GM19397 (cell line): Measurements from ENCODE around the gene AGO3.
"Not testable (repeated sequence)": the region's sequence is repeated elsewhere in the genome, so short reads cannot be mapped to it uniquely, and the experiment has no call there.

Source experiments
- ATAC-seq: cut with Tn5 transposase; IDR thresholded peaks from one replicate; pipeline ENCODE4 v1.9.1; 2021; ENCODE audit warnings: mild to moderate bottlenecking, moderate library complexity; ENCODE audit not compliant: unreplicated experiment

The AGO3 gene

GRCh38 chr1:35930593-35931445 lies at the start of gene AGO3:
AGO3 (plus strand) TSS chr1:35931105; CDS start chr1:35931427, 322 bp downstream.
- peak; percentile 88 for ATAC-seq

DNA sequence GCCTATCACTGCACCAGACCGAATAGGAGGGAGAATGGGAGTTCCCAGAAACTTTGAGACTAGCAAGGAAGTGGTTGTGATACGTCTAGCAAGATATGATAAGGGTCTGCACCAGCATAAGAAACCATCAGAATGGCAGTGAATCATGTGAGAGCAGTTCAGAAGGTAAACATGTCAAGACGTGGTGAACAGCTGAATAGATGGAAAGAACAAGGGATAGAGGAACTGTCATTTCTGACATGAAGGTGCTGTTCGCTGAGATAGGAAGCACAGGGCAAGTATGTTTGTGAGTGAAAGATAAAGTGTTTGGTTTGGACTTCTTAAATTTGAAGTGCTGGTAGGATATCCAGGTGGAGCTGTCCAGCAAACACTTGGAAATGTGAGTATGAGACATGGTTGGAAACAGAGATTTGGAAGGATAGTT lies 49.0 kb upstream of the AGO3 start:
- no peak for ATAC-seq

DNA sequence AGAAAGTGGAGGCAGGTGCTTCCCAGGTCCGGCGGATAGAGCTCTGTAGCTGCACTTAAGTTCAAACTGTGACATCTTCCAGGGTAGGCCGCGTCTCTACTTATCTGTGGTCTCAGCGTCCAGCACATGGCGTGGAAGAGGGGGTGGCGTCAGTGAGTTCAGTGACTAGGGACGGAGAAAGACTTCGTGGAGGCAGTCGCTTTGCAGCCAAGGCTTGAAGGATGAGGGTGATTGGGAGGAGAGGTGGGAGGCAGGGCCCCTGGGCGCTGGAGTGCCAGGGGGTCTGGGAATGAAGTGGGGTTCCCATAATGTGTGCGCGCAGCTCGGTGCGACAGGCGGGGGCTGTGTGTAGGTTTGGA lies 48.3 kb upstream of the AGO3 start:
- no peak for ATAC-seq

DNA sequence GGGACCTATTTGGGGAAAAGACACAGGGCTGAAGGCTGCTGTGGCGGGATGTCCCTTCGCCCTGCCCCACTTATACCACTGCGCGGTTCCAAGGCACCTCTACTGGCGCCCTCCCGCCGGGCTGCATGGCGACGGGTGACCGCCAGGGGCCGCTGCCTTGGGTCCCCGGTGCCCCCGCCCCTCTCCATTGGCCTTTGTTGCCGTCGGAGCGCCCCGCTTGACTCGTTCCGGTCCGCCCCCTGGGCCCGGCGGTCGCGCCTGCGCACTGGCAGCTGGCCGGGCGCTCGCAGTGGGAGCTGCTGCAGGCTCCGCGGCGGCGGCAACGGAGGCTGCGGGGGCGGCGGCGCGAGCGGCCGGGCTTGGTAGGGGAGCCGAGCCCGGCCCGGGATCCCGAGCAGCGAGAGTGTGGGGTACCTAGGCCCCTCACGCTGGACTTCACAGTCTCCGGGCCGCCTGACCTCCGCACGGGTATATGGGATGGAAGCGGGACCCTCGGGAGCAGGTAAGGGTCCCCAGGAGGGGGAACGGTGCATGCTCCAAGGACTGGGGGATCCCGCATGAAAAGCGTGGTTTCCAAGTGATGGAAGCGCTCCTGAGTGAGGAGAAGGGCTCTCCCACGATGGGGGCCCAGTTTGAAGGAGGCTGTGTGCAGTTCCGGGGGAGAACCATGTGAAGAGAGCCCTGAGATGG lies 47.8 kb upstream of the AGO3 start, which contains the start of gene AGO1:
TSS of gene AGO1 (plus strand) at position 265 of the 690 bp plus-strand sequence. CDS start at position 478, 213 bp downstream.
- ATAC-seq: peak; percentile 91

- no peak for ATAC-seq
Observed at GRCh38 chr1:35883635-35884101, 47.2 kb upstream of the AGO3 start.

GRCh38 chr1:35884934-35885333 lies 46.0 kb upstream of the AGO3 start:
- no peak for ATAC-seq

- ATAC-seq: no peak
Observed at GRCh38 chr1:35885961-35886558, 44.8 kb upstream of the AGO3 start.

DNA sequence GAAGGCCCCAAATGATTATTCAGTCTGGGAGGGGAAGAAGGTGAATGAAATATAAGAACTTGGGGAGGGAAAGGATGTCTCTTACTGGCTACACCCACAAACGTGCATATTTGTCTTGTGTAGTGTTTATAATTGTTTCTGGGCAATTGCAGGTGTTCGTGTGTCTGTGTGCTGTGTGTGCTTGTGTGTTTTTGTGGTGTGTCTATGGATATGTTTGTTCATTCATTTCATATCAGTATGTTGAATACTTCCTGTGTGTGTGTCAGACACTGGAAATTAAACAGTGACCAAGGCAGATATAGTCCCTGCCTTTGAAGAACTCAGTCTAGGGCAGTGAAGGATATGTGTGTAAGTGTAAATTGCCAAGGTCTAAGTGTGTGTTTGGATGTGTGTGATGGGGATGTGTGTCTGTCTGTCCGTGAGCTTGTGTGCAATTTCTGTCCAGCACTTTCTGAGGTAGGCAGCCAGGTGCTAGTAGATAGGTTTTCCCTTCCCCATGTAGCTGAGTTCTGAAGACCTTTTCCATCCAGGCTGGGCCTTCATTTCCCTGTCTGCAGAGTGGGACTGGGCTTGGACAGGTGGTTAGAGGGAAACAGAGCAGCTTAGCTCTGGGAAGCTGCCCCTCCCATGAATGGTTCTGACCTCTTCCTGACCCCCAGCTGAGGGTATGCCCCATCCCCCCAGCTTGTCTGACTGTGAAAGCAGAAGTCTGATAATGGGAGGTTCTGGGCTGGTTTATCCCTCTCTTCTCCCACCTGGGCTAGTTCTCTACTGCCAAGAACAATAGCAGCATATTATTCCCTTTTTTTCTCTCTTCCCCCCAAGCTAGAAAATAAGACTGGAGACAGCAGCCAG lies 44.1 kb upstream of the AGO3 start:
- ATAC-seq: no peak

DNA sequence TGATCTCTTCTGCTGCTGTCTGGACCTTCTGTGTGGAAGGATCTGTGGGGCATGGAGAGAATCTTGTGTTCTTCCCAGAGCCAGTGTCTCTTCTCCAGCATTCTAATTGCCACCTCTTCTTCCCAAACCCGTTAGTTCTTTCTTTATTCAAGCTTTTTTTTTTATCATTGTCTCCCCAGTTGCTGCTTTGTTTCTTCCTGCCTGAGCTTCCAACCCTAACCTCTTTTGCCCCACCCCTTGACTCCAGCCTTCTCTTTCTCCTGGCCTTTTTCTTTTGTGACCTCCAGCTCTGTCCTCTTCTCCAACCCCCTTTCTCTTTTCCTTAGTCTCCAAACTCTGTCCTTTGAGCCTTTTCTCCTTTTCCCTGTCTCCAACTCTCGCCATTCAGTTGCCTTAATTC lies 43.4 kb upstream of the AGO3 start:
- ATAC-seq: no peak

DNA sequence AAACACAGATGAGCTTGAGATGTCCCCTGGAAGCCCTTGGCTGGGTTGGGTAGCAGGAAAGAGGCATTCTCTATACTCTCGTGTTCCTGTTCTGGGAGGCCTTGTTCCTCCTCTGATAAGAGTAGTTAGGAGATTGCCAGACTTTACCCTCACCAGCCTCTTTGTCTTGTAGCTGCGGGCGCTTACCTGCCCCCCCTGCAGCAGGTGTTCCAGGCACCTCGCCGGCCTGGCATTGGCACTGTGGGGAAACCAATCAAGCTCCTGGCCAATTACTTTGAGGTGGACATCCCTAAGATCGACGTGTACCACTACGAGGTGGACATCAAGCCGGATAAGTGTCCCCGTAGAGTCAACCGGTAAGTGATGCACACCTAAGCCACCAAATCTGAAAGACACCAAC lies 42.6 kb upstream of the AGO3 start:
- ATAC-seq: no peak

DNA sequence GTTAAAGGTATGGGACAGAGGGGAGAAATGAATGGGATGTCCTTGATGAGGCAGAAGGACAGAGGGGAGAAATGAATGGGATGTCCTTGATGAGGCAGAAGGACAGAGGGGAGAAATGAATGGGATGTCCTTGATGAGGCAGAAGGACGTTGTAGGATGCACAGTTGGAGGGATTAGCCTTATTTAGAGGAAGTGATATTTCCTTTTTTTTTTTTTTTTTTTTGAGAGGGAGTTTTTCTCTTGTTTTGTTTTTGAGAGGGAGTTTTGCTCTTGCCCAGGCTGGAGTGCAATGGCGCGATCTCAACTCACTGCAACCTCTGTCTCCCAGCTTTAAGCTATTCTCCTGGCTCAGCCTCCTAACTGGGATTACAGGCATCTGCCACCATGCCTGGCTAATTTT lies 41.9 kb upstream of the AGO3 start:
- ATAC-seq: not testable (repeated sequence)

DNA sequence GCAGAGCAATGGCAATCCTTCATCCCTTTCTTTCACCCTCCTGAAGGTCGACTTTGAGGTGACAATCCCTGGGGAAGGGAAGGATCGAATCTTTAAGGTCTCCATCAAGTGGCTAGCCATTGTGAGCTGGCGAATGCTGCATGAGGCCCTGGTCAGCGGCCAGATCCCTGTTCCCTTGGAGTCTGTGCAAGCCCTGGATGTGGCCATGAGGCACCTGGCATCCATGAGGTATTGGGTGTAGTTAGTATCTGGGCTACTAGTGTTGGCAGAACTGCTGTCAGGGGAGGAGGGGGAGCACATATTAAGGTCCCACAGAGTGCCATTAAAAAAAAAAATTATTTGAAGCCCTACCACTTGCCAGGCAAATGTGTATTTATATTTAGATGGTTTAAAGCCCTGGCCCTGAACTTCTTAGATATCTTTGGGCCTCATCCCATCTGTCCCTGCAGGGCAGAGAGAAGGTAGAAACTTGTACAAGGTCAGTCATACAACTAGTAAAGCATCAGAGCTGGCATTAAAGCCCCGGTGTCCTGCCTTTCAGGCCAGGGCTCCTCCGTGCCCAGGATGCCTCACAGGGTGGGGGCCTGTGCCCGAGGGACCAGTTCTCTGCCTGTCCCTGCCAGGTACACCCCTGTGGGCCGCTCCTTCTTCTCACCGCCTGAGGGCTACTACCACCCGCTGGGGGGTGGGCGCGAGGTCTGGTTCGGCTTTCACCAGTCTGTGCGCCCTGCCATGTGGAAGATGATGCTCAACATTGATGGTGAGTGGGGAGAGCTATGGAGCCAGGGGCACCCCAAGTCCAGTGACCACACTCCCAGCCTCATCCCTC lies 37.6 kb upstream of the AGO3 start:
- ATAC-seq: no peak

- no peak for ATAC-seq
Observed at GRCh38 chr1:35894183-35894582, 36.7 kb upstream of the AGO3 start.

GRCh38 chr1:35894656-35895055 lies 36.2 kb upstream of the AGO3 start:
- ATAC-seq: no peak

DNA sequence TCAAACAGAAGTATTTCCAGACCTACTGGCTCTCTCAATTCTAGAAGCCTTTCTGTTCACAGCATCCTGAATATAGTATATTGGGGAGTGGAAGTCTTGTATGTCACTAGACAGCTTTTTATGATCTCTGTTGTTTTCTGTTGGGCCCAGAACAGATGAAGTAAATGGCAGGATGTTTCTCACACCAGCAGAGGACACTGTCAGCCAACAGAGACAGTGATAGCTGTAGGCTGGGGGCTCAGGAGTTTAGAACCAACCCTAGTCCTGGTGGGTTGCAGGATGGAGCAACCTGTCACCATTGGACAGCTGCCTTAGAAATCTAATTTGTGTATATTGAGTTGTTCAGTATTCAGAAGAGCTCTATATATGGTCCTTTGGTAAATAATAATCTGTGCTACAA lies 31.0 kb upstream of the AGO3 start:
- no peak for ATAC-seq

DNA sequence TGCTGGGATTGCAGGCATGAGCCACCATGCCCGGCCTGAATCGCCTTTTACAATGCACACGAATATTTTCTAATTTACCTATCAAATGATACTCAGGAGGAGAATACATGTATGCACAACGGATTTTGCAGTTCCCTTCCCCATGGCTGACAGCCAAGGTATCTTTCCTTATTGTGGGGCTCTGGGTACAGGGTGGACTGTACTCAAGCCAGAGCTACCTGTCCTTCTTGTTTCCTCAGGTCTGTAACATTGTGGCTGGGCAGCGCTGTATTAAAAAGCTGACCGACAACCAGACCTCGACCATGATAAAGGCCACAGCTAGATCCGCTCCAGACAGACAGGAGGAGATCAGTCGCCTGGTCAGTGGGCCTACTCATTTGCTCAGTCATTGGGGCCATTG lies 29.7 kb upstream of the AGO3 start:
- no peak for ATAC-seq

DNA sequence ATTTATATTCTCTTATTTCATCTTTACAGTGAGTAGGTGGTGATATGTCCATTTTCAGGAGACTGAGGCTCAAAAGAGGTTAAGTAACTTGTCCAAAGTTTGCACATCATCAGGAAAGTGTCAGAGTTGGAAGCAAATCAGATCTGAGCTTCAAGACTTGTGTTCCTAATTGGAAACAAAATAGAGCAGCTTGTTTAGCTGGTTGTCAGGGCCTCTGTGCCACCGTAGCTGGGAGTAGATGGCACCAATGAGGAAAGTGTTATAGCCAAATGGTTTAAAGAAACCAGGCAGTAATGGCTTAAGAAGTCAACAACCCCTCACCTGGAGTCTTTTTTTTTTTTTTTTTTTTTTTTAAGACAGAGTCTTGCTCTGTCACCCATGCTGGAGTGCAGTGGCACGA lies 28.2 kb upstream of the AGO3 start:
- no peak for ATAC-seq

DNA sequence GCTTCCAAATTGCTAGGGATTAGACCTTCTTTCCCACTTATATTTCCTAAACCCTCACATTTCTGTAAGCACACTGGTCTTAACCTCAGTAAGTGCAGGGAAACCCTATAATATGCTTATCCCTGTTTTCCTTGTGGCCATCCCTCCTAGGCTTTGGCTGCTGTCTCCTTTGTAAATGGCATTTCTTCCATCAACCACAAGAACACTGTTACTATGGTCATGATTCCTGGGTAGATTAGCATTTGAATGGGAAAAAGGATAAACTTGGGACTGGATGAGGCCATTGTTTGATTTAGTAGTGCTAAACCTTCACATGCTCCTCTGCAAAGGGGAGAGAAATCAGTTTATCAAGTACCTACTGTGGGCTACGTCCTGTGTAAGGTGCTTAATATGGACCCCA lies 16.2 kb upstream of the AGO3 start:
- no peak for ATAC-seq

GRCh38 chr1:35915693-35916092 lies 15.2 kb upstream of the AGO3 start:
- no peak for ATAC-seq

- no peak for ATAC-seq
Observed at GRCh38 chr1:35923791-35924221, 7.1 kb upstream of the AGO3 start.
